ENCODE results near the gene FLT3.

The FLT3 gene

GRCh38 chr13:28041501-28041900 lies 58.9 kb downstream of the FLT3 start:
- Histone ChIP-seq H3K4me1 (no peaks in the 10 kb centered on the region), H3K79me2 (no peaks in the 10 kb centered on the region), H3K27ac (no peak overlapping the region), H3K27me3 (ENCODE audit: control insufficient read depth, insufficient read depth, low read length) (no peaks in the 10 kb centered on the region), H3K9me3 (ENCODE audit: control insufficient read depth, low read length) (no peaks in the 10 kb centered on the region), H2AFZ (no peak overlapping the region), H3K36me3 (ENCODE audit: control insufficient read depth, insufficient read depth, low read length) (no peaks in the 10 kb centered on the region), H3K4me2 (ENCODE audit: low read length) (no peak overlapping the region), H3K9ac (no peak overlapping the region), H3K4me3 (ENCODE audit: low read depth, low read length) (no peak overlapping the region)
- TF ChIP-seq CTCF (IDR thresholded peaks at IDR 0.05) = no peak

- no peaks in the 10 kb centered on the region for H3K36me3 ChIP-seq (ENCODE audit: control insufficient read depth, insufficient read depth, low read length)
- H3K4me2 ChIP-seq (ENCODE audit: low read length) = no peak overlapping the region
- no peaks in the 10 kb centered on the region for H3K79me2 ChIP-seq
- no peak for TF ChIP-seq CTCF (IDR thresholded peaks at IDR 0.05)
- no peak overlapping the region for H3K4me3 ChIP-seq (ENCODE audit: low read depth, low read length)
- H3K27ac ChIP-seq = no peak overlapping the region
- H2AFZ ChIP-seq = no peak overlapping the region
- no peaks in the 10 kb centered on the region for H3K27me3 ChIP-seq (ENCODE audit: control insufficient read depth, insufficient read depth, low read length)
- no peak overlapping the region for H3K9ac ChIP-seq
- no peaks in the 10 kb centered on the region for H3K4me1 ChIP-seq
- no peaks in the 10 kb centered on the region for H3K9me3 ChIP-seq (ENCODE audit: control insufficient read depth, low read length)
Measured at GRCh38 chr13:28041031-28041461, 59.3 kb downstream of the FLT3 start.

- no peaks in the 10 kb centered on the region for H3K79me2 ChIP-seq
- no peak overlapping the region for H3K4me2 ChIP-seq (ENCODE audit: low read length)
- no peak overlapping the region for H3K27ac ChIP-seq
- H3K9me3 ChIP-seq (ENCODE audit: control insufficient read depth, low read length) = no peaks in the 10 kb centered on the region
- no peaks in the 10 kb centered on the region for H3K27me3 ChIP-seq (ENCODE audit: control insufficient read depth, insufficient read depth, low read length)
- no peak overlapping the region for H3K9ac ChIP-seq
- no peak for TF ChIP-seq CTCF (IDR thresholded peaks at IDR 0.05)
- H3K36me3 ChIP-seq (ENCODE audit: control insufficient read depth, insufficient read depth, low read length) = no peaks in the 10 kb centered on the region
- H3K4me1 ChIP-seq = no peaks in the 10 kb centered on the region
- H3K4me3 ChIP-seq (ENCODE audit: low read depth, low read length) = no peak overlapping the region
- H2AFZ ChIP-seq = no peak overlapping the region
Measured at GRCh38 chr13:28037399-28037798, 63.0 kb downstream of the FLT3 start.

- no peak for TF ChIP-seq CTCF (IDR thresholded peaks at IDR 0.05)
- H3K79me2 ChIP-seq = no peaks in the 10 kb centered on the region
- H3K4me3 ChIP-seq (ENCODE audit: low read depth, low read length) = no peak overlapping the region
- no peak overlapping the region for H2AFZ ChIP-seq
- H3K4me2 ChIP-seq (ENCODE audit: low read length) = no peak overlapping the region
- H3K9me3 ChIP-seq (ENCODE audit: control insufficient read depth, low read length) = no peaks in the 10 kb centered on the region
- no peaks in the 10 kb centered on the region for H3K4me1 ChIP-seq
- no peak overlapping the region for H3K9ac ChIP-seq
- no peaks in the 10 kb centered on the region for H3K36me3 ChIP-seq (ENCODE audit: control insufficient read depth, insufficient read depth, low read length)
- H3K27ac ChIP-seq = no peak overlapping the region
- no peaks in the 10 kb centered on the region for H3K27me3 ChIP-seq (ENCODE audit: control insufficient read depth, insufficient read depth, low read length)
Measured at GRCh38 chr13:28035146-28035782, 65.1 kb downstream of the FLT3 start.
